Amniotic epithelial cell (primary cell): ENCODE results near the gene GIPC3.
"Not testable (repeated sequence)": the region's sequence is repeated elsewhere in the genome, so short reads cannot be mapped to it uniquely, and the experiment has no call there.

Experiments
- DNase-seq: peaks from one replicate; pipeline ENCODE4 v3.0.0-alpha.2; 2010; ENCODE audit warnings: low read depth

Gene GIPC3

DNA sequence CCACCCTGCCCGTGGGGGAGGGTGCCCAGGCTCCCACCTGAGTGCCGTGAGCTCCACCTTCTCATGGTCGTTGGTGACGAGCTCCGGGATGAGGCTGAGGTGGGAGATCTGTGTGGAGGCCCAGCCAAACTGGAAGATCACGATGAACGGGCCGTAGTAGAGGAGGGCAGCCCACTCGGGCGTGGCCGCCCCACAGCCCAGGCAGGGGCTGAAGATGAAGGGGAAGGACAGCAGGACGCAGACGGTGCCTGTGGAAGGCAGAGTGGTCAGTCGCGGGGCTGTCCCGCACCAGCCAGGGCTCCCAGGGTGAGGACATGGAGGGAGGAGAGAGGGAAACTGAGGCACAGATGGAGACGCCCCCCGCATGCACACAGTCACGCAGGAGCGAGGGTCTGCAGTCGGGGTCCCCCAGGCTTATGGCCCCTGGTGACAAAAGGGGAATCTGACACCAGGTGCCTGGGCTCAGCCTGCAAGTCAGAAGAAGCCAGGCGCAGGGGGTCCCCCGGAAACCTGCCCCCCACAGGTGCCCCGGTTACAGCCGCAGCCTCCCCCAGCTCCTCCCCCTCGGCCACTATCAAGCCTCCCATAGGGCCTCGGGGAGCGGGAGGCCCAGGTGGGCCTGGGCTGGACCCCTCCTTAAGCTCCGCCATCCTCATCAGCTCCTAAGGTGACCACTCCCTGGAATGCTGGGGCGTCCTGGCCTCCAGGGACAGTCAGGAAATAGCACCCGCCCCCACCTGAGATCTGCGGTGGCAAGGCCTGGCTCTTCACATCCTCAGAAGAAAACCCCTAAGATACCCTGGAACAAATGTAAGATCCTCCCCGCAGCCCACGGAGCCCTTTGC, 34.1 kb upstream of the GIPC3 start:
- no peak for DNase-seq

DNA sequence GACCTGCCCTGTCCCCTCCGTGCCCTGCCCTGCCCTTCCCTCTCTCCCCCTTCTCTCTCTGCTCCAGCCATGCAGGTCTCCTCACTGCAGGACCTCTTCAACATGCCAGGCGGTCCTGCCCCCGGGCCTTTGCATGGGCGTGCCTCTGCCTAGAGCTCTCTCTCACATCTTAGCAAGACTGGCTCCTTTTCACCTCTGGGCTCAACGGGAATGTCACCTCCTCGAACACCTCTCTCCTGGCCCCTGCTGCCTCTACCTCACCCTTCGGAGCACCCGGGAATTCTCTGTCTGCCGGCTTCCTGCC, 33.5 kb upstream of the GIPC3 start:
- no peak for DNase-seq

DNA sequence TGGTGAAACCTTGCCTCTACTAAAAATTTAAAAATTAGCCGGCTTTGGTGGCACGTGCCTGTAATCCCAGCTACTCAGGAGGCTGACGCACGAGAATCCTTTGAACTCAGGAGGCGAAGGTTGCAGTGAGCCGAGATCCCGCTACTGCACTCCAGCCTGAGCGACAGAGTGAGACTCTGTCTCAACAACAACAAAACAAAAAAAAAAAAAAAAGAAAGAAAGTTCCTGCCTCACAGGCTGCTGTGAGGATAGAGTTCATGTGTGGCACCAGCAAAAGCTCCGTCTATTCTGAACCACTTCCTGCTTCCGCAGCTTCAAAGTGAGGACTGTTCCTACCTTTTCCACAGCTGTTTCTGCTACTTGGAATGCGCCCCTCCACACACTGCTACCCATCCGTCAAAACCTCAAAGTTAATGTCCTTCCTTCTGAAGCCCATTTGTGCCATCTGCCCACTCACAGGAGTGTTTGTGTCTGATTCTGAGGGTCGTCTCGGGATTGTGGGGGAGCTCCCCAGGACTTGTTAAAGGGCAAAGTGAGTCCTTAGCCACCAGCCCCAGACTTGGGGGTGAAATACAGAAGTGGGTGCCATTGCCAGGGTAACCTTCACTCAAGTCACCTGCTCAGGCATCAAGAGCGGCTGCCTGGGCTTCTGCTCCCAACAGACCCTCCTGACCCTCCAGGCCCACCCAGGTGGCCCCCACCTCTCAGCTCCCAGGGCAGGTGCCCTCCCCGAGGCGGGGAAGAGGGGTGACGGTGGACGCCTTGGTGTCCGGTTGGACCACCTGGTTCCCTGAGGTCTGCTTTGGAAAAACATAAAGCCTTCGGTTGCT, 30.8 kb upstream of the GIPC3 start:
- DNase-seq: no peak

DNA sequence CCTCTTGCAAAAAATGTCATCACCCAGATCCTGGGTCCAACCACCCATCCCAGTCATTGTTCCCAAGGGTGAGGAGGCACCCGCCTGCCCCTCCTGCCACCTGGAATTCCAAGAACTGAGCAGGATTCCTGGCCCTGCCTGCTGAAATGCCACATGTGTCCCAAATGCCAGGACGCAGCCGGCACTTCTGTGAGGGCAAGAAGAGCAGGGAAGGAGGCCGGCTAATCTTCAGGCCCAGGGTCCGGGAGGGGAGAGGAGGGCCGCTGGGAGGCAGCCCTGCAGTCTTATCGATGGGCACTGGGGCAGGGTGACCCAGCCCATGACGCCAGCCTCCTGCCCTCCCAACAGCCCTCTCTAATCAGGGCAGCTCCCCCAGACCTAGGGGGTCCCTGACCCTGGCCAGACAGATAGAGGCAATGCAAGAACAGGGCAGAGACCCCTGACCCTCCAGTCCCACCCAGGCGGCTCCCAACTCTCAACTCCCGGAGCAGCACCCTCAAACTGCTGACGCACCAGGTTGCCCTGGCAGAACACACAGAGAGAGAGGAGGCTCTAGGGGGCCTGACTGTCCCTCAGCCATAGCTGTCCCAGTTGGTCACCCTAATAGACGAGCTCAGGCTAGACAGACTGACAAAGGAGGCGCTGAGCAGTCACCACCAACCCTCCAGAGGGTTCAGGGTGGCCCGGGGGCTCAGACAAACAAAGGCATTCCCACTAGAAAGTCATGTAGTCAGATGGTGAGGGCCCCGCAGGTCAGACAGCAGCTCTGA, 29.4 kb upstream of the GIPC3 start:
- no peak for DNase-seq

DNA sequence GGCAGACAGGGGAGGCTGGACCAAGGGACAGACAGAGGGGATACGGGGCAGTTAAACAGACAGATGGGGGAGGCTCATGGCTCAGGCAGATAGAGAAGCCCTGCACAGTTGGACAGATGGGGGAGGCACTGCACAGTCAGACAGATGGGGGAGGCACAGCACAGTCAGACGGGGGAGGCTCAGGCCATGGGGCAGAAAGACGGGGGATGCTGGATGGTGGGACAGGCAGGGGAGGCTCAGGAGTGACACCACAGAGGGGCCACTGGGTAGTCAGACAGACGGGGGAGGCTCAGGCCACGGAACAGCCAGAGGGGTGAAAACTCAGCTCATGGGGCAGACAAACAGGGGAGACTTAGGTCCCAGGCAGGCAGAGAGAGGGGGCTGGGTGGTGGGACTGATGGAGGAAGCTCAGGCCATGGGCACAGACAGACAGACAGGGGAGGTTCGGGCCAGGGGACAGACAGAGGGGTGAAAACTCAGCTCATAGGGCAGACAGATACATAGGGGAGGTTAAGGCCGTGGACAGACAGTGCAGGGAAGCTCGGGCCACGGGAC, 28.8 kb upstream of the GIPC3 start:
- DNase-seq: no peak

DNA sequence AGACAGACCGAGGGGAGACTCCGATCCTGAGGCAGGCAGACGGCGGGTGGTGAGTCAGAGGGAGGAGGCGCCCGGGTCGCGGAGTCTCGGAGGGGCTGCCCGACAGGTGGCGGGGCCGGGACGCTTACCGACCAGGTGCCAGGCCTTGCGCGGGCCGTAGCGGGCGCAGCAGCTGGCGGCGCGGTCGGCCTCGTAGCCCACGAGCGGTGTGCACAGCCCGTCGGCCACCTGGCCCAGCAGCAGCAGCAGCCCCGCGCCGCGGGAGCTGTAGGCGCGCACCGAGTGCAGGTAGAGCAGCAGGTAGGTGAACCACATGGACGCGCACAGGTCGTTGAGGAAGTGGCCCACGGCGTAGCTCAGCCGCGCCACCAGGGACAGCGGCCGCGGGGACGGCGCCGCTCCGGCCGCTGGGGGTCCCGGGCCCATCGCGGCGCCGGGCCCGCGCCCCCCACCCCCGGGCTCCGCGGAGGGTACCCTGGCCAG, 28.3 kb upstream of the GIPC3 start:
- DNase-seq: no peak

DNA sequence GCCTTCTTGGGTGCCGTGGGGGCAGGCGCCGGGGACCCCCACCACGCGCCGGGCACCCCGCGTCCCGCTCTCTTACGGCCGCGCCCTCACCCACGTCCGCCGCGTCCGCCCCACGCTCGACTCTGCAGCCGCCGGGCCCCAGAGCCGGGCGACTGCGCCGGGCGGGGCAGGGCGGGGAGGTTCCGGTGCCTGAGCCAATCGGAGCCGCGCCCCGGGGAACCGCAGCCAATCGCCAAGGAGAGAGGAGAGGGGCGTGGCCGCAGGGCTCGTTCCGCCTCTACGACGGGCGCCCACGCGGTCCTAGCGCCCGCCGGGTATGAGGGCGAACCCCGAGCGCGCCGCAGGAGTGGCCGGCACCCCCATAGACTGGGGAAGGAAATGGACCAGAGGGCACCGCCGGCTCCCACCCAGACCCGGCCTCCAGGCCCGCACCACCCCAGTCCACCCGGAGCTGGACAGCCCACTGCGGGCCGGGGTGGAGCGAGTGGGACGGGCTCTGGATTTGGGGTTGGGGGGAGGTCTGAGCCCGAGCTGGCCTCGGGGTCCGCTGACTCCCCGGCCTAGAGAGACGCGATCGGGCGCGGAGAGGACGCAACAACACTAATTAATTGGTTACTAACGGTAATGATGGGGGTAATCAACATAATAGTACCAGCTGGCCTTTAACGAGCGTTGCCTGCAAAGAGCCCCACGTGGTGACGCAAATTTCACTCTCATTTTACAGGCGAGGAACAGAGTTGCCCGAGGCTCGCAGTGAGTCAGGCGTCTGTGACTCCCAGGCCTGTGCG, 27.6 kb upstream of the GIPC3 start, which contains the start of gene MFSD12:
MFSD12 (minus strand) TSS at position 126 of the 788 bp plus-strand sequence. CDS start 183 bp downstream, outside the sequence.
- DNase-seq: peak; percentile 88

DNA sequence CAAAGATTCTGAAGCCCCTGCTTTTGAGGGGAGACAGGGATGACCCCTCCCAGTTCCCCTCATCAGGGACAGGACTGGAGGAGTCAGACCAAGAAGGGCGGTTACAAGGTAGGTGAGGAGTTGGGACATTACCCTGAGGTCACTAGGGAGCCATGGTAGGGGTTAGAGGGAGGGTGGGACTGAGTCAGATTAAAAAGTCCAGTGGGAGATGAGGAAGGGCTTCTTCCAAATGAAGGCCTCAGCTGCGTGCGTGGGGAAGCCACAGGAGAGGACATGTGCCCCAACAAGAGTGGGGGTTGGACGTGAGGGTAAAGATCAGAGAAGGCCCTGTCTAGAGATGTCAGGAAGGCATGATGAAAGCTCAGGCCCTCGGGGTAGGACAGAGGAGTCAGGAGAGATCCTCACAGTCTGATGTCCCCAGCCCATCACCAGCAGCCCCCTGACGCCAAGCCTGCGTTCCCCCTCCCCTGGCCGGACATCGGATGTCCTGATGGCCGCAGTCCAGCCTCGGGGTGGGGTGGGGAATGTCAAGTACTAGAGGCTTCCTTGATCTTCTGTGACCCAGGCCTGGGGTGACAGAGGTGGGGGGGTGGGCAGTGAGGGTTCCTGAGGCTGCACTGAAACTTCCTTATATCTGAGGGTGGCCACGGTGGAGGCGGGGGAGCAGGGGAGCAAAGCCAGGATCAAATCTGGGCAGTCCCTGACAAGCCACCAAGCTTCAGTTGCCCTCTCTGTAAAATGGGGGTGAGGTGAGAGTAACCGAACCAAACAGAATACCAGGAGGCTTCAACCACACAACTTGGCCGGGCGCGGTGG, 21.4 kb upstream of the GIPC3 start:
- DNase-seq: no peak

DNA sequence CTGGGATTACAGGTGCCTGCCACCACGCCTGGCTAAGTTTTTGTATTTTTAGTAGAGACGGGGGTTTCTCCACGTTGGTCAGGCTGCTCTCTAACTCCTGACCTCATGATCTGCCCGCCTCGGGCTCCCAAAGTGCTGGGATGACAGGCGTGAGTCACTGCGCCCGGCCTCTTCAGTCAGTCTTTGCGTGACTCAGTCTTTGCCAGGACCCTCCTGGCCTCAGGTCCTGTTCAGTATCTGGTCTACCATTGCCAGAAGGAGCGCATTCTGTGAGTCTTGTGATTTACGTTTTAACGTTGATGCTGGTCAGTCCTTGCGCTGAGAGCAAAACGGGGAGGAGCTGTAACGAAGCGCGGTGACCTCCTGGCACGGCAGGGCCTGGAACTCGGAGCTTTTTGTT, 20.1 kb upstream of the GIPC3 start:
- DNase-seq: peak; percentile 86

DNA sequence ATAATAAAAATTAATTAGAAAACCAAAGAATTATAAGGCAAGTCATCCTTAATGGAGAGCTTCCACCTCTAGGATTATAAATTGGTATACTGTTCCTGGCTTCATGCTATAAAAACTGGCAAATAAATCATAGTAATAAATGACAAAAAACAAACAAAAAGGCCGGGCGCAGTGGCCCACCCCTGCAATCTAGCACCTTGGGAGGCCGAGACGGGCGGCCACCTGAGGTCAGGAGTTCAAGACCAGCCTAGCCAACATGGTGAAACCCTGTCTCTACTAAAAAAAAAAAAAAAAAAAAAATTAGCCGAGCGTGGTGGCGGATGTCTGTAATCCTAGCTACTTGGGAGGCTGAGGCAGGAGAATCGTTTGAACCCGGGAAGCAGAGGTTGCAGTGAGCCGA, 15.2 kb upstream of the GIPC3 start:
- not testable (repeated sequence) for DNase-seq

DNA sequence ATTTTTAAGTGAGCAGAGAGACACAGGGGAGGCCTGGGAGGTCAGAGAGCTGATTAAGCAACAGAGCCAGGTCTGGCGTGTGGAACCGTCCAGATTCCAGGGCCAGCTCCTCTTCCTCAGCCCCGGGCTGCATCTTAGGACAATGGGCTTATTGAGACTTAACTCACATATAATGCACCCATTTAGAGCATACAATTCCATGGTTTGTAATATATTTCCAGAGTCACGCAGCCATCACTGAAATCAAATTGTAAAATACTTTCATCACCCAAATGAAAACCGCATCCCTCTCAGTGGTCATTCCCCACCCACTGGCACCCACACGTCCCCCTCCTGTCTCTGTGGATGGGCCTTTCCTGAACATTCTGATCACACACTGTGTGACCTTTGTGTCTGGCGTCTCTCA, 14.7 kb upstream of the GIPC3 start:
- no peak for DNase-seq

DNA sequence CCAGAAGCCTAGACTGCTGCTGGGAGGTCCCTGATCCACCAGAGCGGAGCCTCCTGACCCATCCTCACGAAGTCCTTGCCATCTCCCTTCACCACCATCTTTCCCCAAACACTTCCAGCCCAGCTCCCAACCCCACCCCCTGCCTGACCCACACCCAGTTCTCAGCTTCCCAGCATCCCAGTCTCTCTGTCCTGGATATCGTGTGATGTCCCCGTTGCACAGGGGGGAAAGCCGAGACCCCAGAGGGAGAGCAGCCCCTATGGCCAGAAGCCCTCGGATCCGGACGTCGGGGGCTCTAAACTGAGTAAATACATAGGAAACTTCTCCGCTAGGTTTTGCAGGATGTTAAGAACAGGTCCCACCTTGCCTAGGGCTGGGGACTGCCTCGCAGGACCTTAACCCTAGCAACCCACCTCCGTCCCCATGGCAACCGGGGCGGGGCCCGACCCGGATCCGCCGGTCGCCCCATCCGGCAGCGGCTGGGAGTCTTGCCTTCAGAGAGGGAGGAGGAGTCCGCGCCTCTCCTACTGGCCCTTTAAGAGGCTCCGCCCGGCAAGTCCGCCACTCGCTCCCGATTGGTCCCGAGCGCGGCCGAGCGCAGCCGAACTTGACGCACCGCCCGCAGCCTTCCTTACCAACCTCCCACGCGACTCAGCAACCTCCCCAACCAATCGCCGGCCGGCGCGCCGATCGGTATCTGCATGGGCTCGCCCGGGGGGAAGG, 13.0 kb upstream of the GIPC3 start:
- peak; percentile 99 for DNase-seq

DNA sequence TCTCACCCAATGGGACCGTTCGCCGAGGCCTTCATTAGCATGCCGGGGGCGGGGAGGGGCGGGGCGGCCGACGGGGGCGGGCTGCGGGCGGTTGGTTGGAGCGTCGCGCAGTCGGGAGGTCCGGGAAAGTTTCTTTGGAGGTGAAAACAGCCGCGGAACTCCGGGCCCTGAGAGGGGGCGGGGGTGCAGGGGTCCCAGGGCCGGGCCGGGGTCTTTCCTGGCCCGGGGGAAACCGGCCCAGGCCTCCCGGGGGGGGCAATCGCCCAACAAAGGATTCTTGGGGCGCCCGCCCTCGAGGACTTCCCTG, 12.5 kb upstream of the GIPC3 start, which contains the start of gene HMG20B:
HMG20B (plus strand) TSS at position 90 of the 307 bp plus-strand sequence. CDS start 366 bp downstream, outside the sequence.
- no peak for DNase-seq

DNA sequence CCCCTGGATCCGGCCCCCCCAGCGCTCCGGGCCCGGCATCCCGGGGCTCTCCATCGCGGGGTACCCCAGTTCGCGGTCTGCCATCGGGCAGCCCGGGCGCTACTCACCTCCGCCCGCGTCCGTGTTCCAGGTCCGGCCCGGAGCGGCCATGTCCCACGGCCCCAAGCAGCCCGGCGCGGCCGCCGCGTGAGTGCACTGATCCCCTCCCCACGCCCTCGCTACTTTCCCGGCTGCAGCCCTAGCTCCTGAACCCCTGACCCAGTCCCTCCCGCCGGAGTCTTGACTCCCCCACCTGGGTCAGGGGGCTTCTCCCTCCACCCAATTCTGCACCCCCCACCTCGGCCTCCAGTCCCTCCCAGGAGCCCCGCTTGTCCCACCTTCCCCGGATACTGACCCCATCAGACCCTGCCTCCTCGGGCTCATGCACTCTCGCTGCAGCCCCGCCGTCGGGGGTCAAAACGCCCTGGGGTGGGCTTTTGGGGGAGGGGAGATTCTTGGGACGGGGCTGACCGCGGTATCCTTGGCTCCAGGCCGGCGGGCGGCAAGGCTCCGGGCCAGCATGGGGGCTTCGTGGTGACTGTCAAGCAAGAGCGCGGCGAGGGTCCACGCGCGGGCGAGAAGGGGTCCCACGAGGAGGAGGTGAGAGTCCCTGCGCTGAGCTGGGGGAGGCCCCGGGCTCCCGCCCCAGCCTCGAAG, 12.0 kb upstream of the GIPC3 start:
- no peak for DNase-seq

DNA sequence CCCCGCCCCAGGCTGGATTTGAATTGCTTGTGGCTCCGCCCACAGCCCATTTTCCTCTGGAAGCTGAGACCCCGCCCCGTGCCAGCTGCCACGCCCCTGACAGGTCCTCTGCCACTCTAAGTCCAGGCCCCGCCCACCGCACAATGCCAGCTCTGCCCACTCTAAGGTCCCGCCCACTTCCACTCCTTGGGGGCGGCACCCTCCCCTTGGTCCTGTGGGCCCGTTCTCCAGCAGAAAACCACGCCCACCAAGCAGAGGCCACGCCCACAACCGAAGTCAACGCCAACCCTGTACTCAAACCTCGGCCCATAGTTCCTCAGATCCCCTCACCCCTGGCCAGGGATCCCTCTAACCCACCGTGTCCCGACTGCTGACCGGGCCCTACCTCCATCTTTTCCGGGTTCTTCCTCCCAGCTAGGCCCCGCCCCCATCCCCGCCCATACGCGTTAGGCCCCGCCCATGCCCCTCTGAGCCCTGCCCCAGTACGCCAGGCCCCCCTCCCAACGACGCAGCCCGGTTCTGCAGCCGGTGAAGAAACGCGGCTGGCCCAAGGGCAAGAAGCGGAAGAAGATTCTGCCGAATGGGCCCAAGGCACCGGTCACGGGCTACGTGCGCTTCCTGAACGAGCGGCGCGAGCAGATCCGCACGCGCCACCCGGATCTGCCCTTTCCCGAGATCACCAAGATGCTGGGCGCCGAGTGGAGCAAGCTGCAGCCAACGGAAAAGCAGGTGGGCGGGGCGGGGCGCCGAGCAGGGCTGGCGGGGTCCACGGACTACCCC, 11.2 kb upstream of the GIPC3 start:
- peak; percentile 94 for DNase-seq

DNA sequence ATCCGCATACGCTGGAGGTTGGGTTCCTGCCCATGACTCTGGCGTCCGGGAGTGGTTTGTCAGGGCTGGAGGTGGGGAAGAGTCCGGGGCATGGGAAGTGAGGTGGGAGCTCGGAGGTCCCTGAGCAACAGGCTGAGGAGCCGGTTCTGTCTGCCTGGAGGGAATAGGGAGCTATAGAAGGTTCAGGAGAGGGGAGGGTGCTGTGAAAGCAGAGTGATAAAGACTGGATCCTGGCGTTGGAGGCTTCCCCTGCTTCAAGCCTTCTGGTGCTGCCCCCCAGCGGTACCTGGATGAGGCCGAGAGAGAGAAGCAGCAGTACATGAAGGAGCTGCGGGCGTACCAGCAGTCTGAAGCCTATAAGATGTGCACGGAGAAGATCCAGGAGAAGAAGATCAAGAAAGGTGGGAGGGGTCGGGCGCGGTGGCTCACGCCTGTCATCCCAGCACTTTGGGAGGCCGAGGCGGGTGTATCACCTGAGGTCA, 10.0 kb upstream of the GIPC3 start:
- peak; percentile 51 for DNase-seq

DNA sequence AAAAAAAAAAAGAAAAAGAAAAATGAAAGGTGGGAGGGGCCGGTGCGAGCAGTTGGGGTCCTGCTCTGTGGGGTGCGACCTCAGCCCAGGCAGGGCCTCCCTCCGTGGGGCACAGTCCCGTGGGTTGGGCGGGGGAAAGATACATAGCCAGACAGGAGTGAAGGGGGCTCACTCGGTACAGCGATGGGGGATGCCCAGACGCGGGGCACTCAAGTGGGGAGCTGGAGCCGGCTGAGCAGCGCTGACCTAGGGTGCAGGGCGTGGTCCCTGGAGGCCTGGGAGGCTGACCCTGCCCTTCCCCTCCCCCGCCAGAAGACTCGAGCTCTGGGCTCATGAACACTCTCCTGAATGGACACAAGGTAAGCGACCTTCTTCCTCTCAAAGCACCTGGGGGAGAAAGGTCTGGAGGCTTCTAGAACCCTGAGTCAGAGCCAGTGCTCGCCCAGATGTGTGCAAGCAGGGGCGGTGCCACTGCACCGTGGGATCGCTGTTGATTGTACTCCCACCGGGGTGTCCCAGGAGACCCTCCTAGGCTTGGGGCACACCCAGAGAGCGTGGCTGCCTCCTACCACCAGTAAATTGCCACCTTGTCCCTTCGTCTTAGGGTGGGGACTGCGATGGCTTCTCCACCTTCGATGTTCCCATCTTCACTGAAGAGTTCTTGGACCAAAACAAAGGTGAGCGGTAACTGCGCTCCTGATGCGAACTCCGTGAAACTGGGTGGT, 9.2 kb upstream of the GIPC3 start:
- no peak for DNase-seq
